Hematopoietic multipotent progenitor cell treated with erythropoietin and hydrocortisone succinate and interleukin-3 and kit ligand, for 6 days (in vitro differentiated cells): Measurements from ENCODE around the gene AHDC1.

Source experiments
- DNase-seq: peaks from one replicate; pipeline ENCODE4 v3.0.0-alpha.2; 2015

Gene AHDC1

GRCh38 chr1:27527890-27528817, 75.8 kb downstream of the AHDC1 start:
- peak; percentile 56 for DNase-seq

- DNase-seq = peak; percentile 65
These were observed 76.6 kb downstream of the AHDC1 start for GRCh38 chr1:27527223-27527889.

GRCh38 chr1:27526569-27527222, 77.2 kb downstream of the AHDC1 start:
- peak; percentile 42 for DNase-seq

GRCh38 chr1:27525296-27526272, 78.4 kb downstream of the AHDC1 start:
- peak; percentile 97 for DNase-seq

- no peak for DNase-seq
These were observed 80.5 kb downstream of the AHDC1 start for GRCh38 chr1:27523337-27524020.

GRCh38 chr1:27522432-27523336, 81.3 kb downstream of the AHDC1 start:
- DNase-seq = peak; percentile 84

GRCh38 chr1:27521861-27522431, 82.0 kb downstream of the AHDC1 start:
- DNase-seq = no peak

GRCh38 chr1:27521336-27521831, 82.6 kb downstream of the AHDC1 start:
- DNase-seq = no peak

GRCh38 chr1:27520651-27521050, 83.3 kb downstream of the AHDC1 start:
- no peak for DNase-seq

GRCh38 chr1:27519331-27520258, 84.3 kb downstream of the AHDC1 start:
- no peak for DNase-seq

- no peak for DNase-seq
These were observed 85.1 kb downstream of the AHDC1 start for GRCh38 chr1:27518808-27519207.

GRCh38 chr1:27517907-27518718, 85.8 kb downstream of the AHDC1 start:
- DNase-seq = no peak

GRCh38 chr1:27517301-27517700, 86.6 kb downstream of the AHDC1 start:
- no peak for DNase-seq

GRCh38 chr1:27515626-27516025, 88.3 kb downstream of the AHDC1 start:
- no peak for DNase-seq

- no peak for DNase-seq
These were observed 90.0 kb downstream of the AHDC1 start for GRCh38 chr1:27513958-27514357.

GRCh38 chr1:27513528-27513927, 90.4 kb downstream of the AHDC1 start:
- DNase-seq = no peak

GRCh38 chr1:27509127-27510080, 94.5 kb downstream of the AHDC1 start:
- no peak for DNase-seq
